ENCODE measurements around the gene RASGRP1.

RASGRP1 gene

GRCh38 chr15:38524156-38524555 is 40.5 kb downstream of the RASGRP1 start:
- H3K27me3 ChIP-seq (ENCODE audit: control insufficient read depth, insufficient read depth, low read length), result no peaks in the 10 kb centered on the region
- no peaks in the 10 kb centered on the region for H3K4me1 ChIP-seq (ENCODE audit: control insufficient read depth, insufficient read depth, low read length)
- no peak overlapping the region for H3K4me3 ChIP-seq (ENCODE audit: low read depth, low read length)
- H3K27ac ChIP-seq (ENCODE audit: low read depth, low read length), result no peak overlapping the region
- H3K9me3 ChIP-seq (ENCODE audit: control insufficient read depth, insufficient read depth, low read length), result no peaks in the 10 kb centered on the region
- no peaks in the 10 kb centered on the region for H3K36me3 ChIP-seq (ENCODE audit: control insufficient read depth, insufficient read depth, low read length)
- no peak overlapping the region for H3K9ac ChIP-seq (ENCODE audit: low read depth, low read length)

GRCh38 chr15:38522922-38523321 is 41.7 kb downstream of the RASGRP1 start:
- no peaks in the 10 kb centered on the region for H3K9me3 ChIP-seq (ENCODE audit: control insufficient read depth, insufficient read depth, low read length)
- no peak overlapping the region for H3K9ac ChIP-seq (ENCODE audit: low read depth, low read length)

GRCh38 chr15:38521316-38521715 is 43.3 kb downstream of the RASGRP1 start:
- H3K4me1 ChIP-seq (ENCODE audit: control insufficient read depth, insufficient read depth, low read length), result peaks cover 9% of the 10 kb centered on the region
- H3K9ac ChIP-seq (ENCODE audit: low read depth, low read length), result no peak overlapping the region
- no peak overlapping the region for H3K27ac ChIP-seq (ENCODE audit: low read depth, low read length)
- H3K4me3 ChIP-seq (ENCODE audit: low read depth, low read length), result no peak overlapping the region
- H3K9me3 ChIP-seq (ENCODE audit: control insufficient read depth, insufficient read depth, low read length), result no peaks in the 10 kb centered on the region
- no peaks in the 10 kb centered on the region for H3K27me3 ChIP-seq (ENCODE audit: control insufficient read depth, insufficient read depth, low read length)
- H3K36me3 ChIP-seq (ENCODE audit: control insufficient read depth, insufficient read depth, low read length), result no peaks in the 10 kb centered on the region

More at GRCh38 chr15:38522922-38523321, 41.7 kb downstream of the RASGRP1 start:
- Histone ChIP-seq H3K36me3 (ENCODE audit: control insufficient read depth, insufficient read depth, low read length) (no peaks in the 10 kb centered on the region), H3K4me1 (ENCODE audit: control insufficient read depth, insufficient read depth, low read length) (no peaks in the 10 kb centered on the region), H3K4me3 (ENCODE audit: low read depth, low read length) (no peak overlapping the region), H3K27ac (ENCODE audit: low read depth, low read length) (no peak overlapping the region), H3K27me3 (ENCODE audit: control insufficient read depth, insufficient read depth, low read length) (no peaks in the 10 kb centered on the region)

- Histone ChIP-seq H3K9ac (ENCODE audit: low read depth, low read length) (no peak overlapping the region), H3K9me3 (ENCODE audit: control insufficient read depth, insufficient read depth, low read length) (no peaks in the 10 kb centered on the region), H3K36me3 (ENCODE audit: control insufficient read depth, insufficient read depth, low read length) (no peaks in the 10 kb centered on the region), H3K27me3 (ENCODE audit: control insufficient read depth, insufficient read depth, low read length) (no peaks in the 10 kb centered on the region), H3K27ac (ENCODE audit: low read depth, low read length) (no peak overlapping the region), H3K4me3 (ENCODE audit: low read depth, low read length) (no peak overlapping the region), H3K4me1 (ENCODE audit: control insufficient read depth, insufficient read depth, low read length) (peaks cover 13% of the 10 kb centered on the region)
Measured at GRCh38 chr15:38520035-38520434, 44.6 kb downstream of the RASGRP1 start.

- Histone ChIP-seq H3K4me1 (ENCODE audit: control insufficient read depth, insufficient read depth, low read length) (peaks cover 21% of the 10 kb centered on the region), H3K4me3 (ENCODE audit: low read depth, low read length) (no peak overlapping the region), H3K36me3 (ENCODE audit: control insufficient read depth, insufficient read depth, low read length) (no peaks in the 10 kb centered on the region), H3K27me3 (ENCODE audit: control insufficient read depth, insufficient read depth, low read length) (no peaks in the 10 kb centered on the region), H3K9me3 (ENCODE audit: control insufficient read depth, insufficient read depth, low read length) (no peaks in the 10 kb centered on the region), H3K27ac (ENCODE audit: low read depth, low read length) (no peak overlapping the region), H3K9ac (ENCODE audit: low read depth, low read length) (no peak overlapping the region)
Measured at GRCh38 chr15:38518084-38518483, 46.5 kb downstream of the RASGRP1 start.

GRCh38 chr15:38517312-38517975 is 47.2 kb downstream of the RASGRP1 start:
- Histone ChIP-seq H3K4me1 (ENCODE audit: control insufficient read depth, insufficient read depth, low read length) (peaks cover 21% of the 10 kb centered on the region), H3K36me3 (ENCODE audit: control insufficient read depth, insufficient read depth, low read length) (no peaks in the 10 kb centered on the region), H3K9me3 (ENCODE audit: control insufficient read depth, insufficient read depth, low read length) (no peaks in the 10 kb centered on the region), H3K27me3 (ENCODE audit: control insufficient read depth, insufficient read depth, low read length) (no peaks in the 10 kb centered on the region), H3K27ac (ENCODE audit: low read depth, low read length) (no peak overlapping the region), H3K9ac (ENCODE audit: low read depth, low read length) (no peak overlapping the region), H3K4me3 (ENCODE audit: low read depth, low read length) (no peak overlapping the region)

GRCh38 chr15:38516626-38517025 is 48.0 kb downstream of the RASGRP1 start:
- no peaks in the 10 kb centered on the region for H3K9me3 ChIP-seq (ENCODE audit: control insufficient read depth, insufficient read depth, low read length)
- H3K36me3 ChIP-seq (ENCODE audit: control insufficient read depth, insufficient read depth, low read length), result no peaks in the 10 kb centered on the region
- H3K4me1 ChIP-seq (ENCODE audit: control insufficient read depth, insufficient read depth, low read length), result peaks cover 21% of the 10 kb centered on the region
- H3K4me3 ChIP-seq (ENCODE audit: low read depth, low read length), result no peak overlapping the region
- no peaks in the 10 kb centered on the region for H3K27me3 ChIP-seq (ENCODE audit: control insufficient read depth, insufficient read depth, low read length)
- H3K27ac ChIP-seq (ENCODE audit: low read depth, low read length), result no peak overlapping the region
- no peak overlapping the region for H3K9ac ChIP-seq (ENCODE audit: low read depth, low read length)

- Histone ChIP-seq H3K36me3 (ENCODE audit: control insufficient read depth, insufficient read depth, low read length) (no peaks in the 10 kb centered on the region), H3K27ac (ENCODE audit: low read depth, low read length) (no peak overlapping the region)
Measured at GRCh38 chr15:38514601-38515000, 50.0 kb downstream of the RASGRP1 start.

GRCh38 chr15:38512901-38513300 is 51.7 kb downstream of the RASGRP1 start:
- Histone ChIP-seq H3K4me1 (ENCODE audit: control insufficient read depth, insufficient read depth, low read length) (peaks cover 21% of the 10 kb centered on the region), H3K9me3 (ENCODE audit: control insufficient read depth, insufficient read depth, low read length) (no peaks in the 10 kb centered on the region), H3K4me3 (ENCODE audit: low read depth, low read length) (no peak overlapping the region), H3K27ac (ENCODE audit: low read depth, low read length) (no peak overlapping the region), H3K36me3 (ENCODE audit: control insufficient read depth, insufficient read depth, low read length) (no peaks in the 10 kb centered on the region), H3K9ac (ENCODE audit: low read depth, low read length) (no peak overlapping the region), H3K27me3 (ENCODE audit: control insufficient read depth, insufficient read depth, low read length) (no peaks in the 10 kb centered on the region)

More at GRCh38 chr15:38514601-38515000, 50.0 kb downstream of the RASGRP1 start:
- H3K9me3 ChIP-seq (ENCODE audit: control insufficient read depth, insufficient read depth, low read length), result no peaks in the 10 kb centered on the region
- H3K4me3 ChIP-seq (ENCODE audit: low read depth, low read length), result no peak overlapping the region
- no peak overlapping the region for H3K9ac ChIP-seq (ENCODE audit: low read depth, low read length)
- peaks cover 21% of the 10 kb centered on the region for H3K4me1 ChIP-seq (ENCODE audit: control insufficient read depth, insufficient read depth, low read length)
- no peaks in the 10 kb centered on the region for H3K27me3 ChIP-seq (ENCODE audit: control insufficient read depth, insufficient read depth, low read length)

GRCh38 chr15:38509152-38509551 is 55.5 kb downstream of the RASGRP1 start:
- H3K36me3 ChIP-seq (ENCODE audit: control insufficient read depth, insufficient read depth, low read length), result no peaks in the 10 kb centered on the region
- H3K4me1 ChIP-seq (ENCODE audit: control insufficient read depth, insufficient read depth, low read length), result no peaks in the 10 kb centered on the region
- no peak overlapping the region for H3K4me3 ChIP-seq (ENCODE audit: low read depth, low read length)
- no peaks in the 10 kb centered on the region for H3K9me3 ChIP-seq (ENCODE audit: control insufficient read depth, insufficient read depth, low read length)
- no peaks in the 10 kb centered on the region for H3K27me3 ChIP-seq (ENCODE audit: control insufficient read depth, insufficient read depth, low read length)
- no peak overlapping the region for H3K9ac ChIP-seq (ENCODE audit: low read depth, low read length)
- H3K27ac ChIP-seq (ENCODE audit: low read depth, low read length), result no peak overlapping the region

GRCh38 chr15:38508647-38509046 is 56.0 kb downstream of the RASGRP1 start:
- H3K27ac ChIP-seq (ENCODE audit: low read depth, low read length), result no peak overlapping the region
- no peak overlapping the region for H3K9ac ChIP-seq (ENCODE audit: low read depth, low read length)
- no peaks in the 10 kb centered on the region for H3K9me3 ChIP-seq (ENCODE audit: control insufficient read depth, insufficient read depth, low read length)
- no peaks in the 10 kb centered on the region for H3K4me1 ChIP-seq (ENCODE audit: control insufficient read depth, insufficient read depth, low read length)
- H3K27me3 ChIP-seq (ENCODE audit: control insufficient read depth, insufficient read depth, low read length), result no peaks in the 10 kb centered on the region
- no peak overlapping the region for H3K4me3 ChIP-seq (ENCODE audit: low read depth, low read length)
- H3K36me3 ChIP-seq (ENCODE audit: control insufficient read depth, insufficient read depth, low read length), result no peaks in the 10 kb centered on the region

Measured in HUES48 (cell line).